HEK293 (cell line): Measurements from ENCODE around the gene LAMA2.

Source experiments
- CTCF ChIA-PET: fragments of 350-600 bp; formaldehyde crosslinking; extraction: SDS; loops from one replicate; lab custom pipeline; 2021; ENCODE audit warnings: antibody characterized with exemption; lab: Yijun Ruan, JAX
- POLR2A ChIA-PET: fragments of 300-600 bp; formaldehyde crosslinking; extraction: SDS; loops from one replicate; lab custom pipeline; 2020; ENCODE audit warnings: antibody characterized with exemption, inconsistent platforms; lab: Yijun Ruan, JAX
- H3K27ac ChIP-seq: fragments of 200-500 bp; sonication (Bioruptor generic); 2 replicates; pipeline ENCODE4 v1.5.1; 2014; ENCODE audit warnings: low read depth, low read length, control low read depth, inconsistent platforms; ENCODE audit errors: extremely low read depth
- H3K36me3 ChIP-seq, 2 experiments: fragments of 200-500 bp in 1 of 2; sonication (Bioruptor generic) in 1 of 2; 1 replicate in 1 of 2; 2 replicates in 1 of 2; pipeline ENCODE4 v1.5.1; 2014 to 2017; ENCODE audit warnings: inconsistent platforms in 2 of 2, low read length in 2 of 2; ENCODE audit not compliant: control insufficient read depth in 2 of 2, insufficient read depth in 1 of 2
- H3K4me1 ChIP-seq: fragments of 200-500 bp; sonication (Bioruptor generic); 2 replicates; pipeline ENCODE4 v1.5.1; 2014; ENCODE audit warnings: mild to moderate bottlenecking, low read length, inconsistent platforms; ENCODE audit not compliant: control insufficient read depth, insufficient read depth
- H3K4me3 ChIP-seq: 2 replicates; pipeline ENCODE4 v1.5.1; 2011; ENCODE audit warnings: low read depth, mild to moderate bottlenecking, control low read depth, low read length, moderate library complexity
- H3K9me3 ChIP-seq: fragments of 200-500 bp; sonication (Bioruptor generic); 2 replicates; pipeline ENCODE4 v1.5.1; 2014; ENCODE audit warnings: low read depth, low read length, inconsistent platforms; ENCODE audit not compliant: control insufficient read depth, insufficient read depth
- HOXC10 ChIP-seq: sonication (generic); formaldehyde crosslinking; IDR thresholded peaks from 2 replicates; pipeline ENCODE4 v1.8.1; 2023; ENCODE audit warnings: mild to moderate bottlenecking, missing genetic modification reagents
- HOXD13 ChIP-seq: sonication (generic); formaldehyde crosslinking; IDR thresholded peaks from 2 replicates; pipeline ENCODE4 v1.8.0; 2022; ENCODE audit warnings: missing genetic modification reagents, borderline replicate concordance
- KLF16 ChIP-seq: fragments of 450-650 bp; formaldehyde crosslinking; IDR thresholded peaks from 2 replicates; pipeline ENCODE4 v1.5.1; 2017; ENCODE audit warnings: missing biosample characterization, missing genetic modification characterization
- SP3 ChIP-seq: fragments of 450-650 bp; formaldehyde crosslinking; IDR thresholded peaks from 2 replicates; pipeline ENCODE4 v1.5.1; 2016; ENCODE audit warnings: missing biosample characterization, missing genetic modification characterization
- WT1 ChIP-seq: fragments of 450-650 bp; formaldehyde crosslinking; IDR thresholded peaks from 2 replicates; pipeline ENCODE4 v1.5.1; 2016; ENCODE audit warnings: missing biosample characterization, missing genetic modification characterization
- ZBTB8A ChIP-seq: fragments of 450-650 bp; formaldehyde crosslinking; IDR thresholded peaks from 2 replicates; pipeline ENCODE4 v1.5.1; 2016; ENCODE audit warnings: missing biosample characterization, missing genetic modification characterization
- ZFHX2 ChIP-seq: fragments of 450-650 bp; formaldehyde crosslinking; conservative IDR thresholded peaks from 2 replicates; pipeline ENCODE4 v1.5.1; 2016; ENCODE audit warnings: missing biosample characterization, missing genetic modification characterization
- ZNF121 ChIP-seq: fragments of 450-650 bp; formaldehyde crosslinking; IDR thresholded peaks from 2 replicates; pipeline ENCODE4 v1.5.1; 2016; ENCODE audit warnings: missing biosample characterization, missing genetic modification characterization
- ZNF133 ChIP-seq: fragments of 450-650 bp; formaldehyde crosslinking; IDR thresholded peaks from 2 replicates; pipeline ENCODE4 v1.5.1; 2016; ENCODE audit warnings: missing biosample characterization, missing genetic modification characterization
- ZNF146 ChIP-seq: fragments of 450-650 bp; formaldehyde crosslinking; IDR thresholded peaks from 2 replicates; pipeline ENCODE4 v1.5.1; 2016; ENCODE audit warnings: missing biosample characterization, missing genetic modification characterization
- ZNF211 ChIP-seq: fragments of 450-650 bp; formaldehyde crosslinking; IDR thresholded peaks from 2 replicates; pipeline ENCODE4 v1.5.1; 2016; ENCODE audit warnings: low read depth, missing biosample characterization, missing genetic modification characterization
- ZNF366 ChIP-seq: fragments of 450-650 bp; formaldehyde crosslinking; conservative IDR thresholded peaks from 2 replicates; pipeline ENCODE4 v1.5.1; 2016; ENCODE audit warnings: missing biosample characterization, missing genetic modification characterization
- ZNF391 ChIP-seq: fragments of 450-650 bp; formaldehyde crosslinking; IDR thresholded peaks from 2 replicates; pipeline ENCODE4 v1.5.1; 2016; ENCODE audit warnings: low read depth, missing biosample characterization, missing genetic modification characterization, borderline replicate concordance
- ZNF501 ChIP-seq: fragments of 450-650 bp; formaldehyde crosslinking; IDR thresholded peaks from 2 replicates; pipeline ENCODE4 v1.5.1; 2016; ENCODE audit warnings: missing biosample characterization, missing genetic modification characterization
- ZNF514 ChIP-seq: fragments of 450-650 bp; formaldehyde crosslinking; IDR thresholded peaks from 2 replicates; pipeline ENCODE4 v1.5.1; 2016; ENCODE audit warnings: missing biosample characterization, missing genetic modification characterization
- ZNF571 ChIP-seq: fragments of 450-650 bp; formaldehyde crosslinking; IDR thresholded peaks from 2 replicates; pipeline ENCODE4 v1.5.0; 2017; ENCODE audit warnings: missing biosample characterization, missing genetic modification characterization
- ZNF707 ChIP-seq: fragments of 450-650 bp; formaldehyde crosslinking; IDR thresholded peaks from 2 replicates; pipeline ENCODE4 v1.5.1; 2016; ENCODE audit warnings: missing biosample characterization, missing genetic modification characterization
- ZNF76 ChIP-seq: fragments of 450-650 bp; formaldehyde crosslinking; IDR thresholded peaks from 2 replicates; pipeline ENCODE4; 2016; ENCODE audit warnings: low read depth, missing biosample characterization, missing genetic modification characterization, borderline replicate concordance
- ZNF776 ChIP-seq: fragments of 450-650 bp; formaldehyde crosslinking; IDR thresholded peaks from 2 replicates; pipeline ENCODE4 v1.5.0; 2017; ENCODE audit warnings: missing biosample characterization, missing genetic modification characterization, borderline replicate concordance
- ZNF843 ChIP-seq: fragments of 450-650 bp; formaldehyde crosslinking; IDR thresholded peaks from 2 replicates; pipeline ENCODE4 v1.5.1; 2016; ENCODE audit warnings: missing biosample characterization, missing genetic modification characterization
- TF ChIP-seq, protein P1 (sequence below): fragments of 450-650 bp; formaldehyde crosslinking; IDR thresholded peaks from 2 replicates; pipeline ENCODE4 v1.5.1; 2016; ENCODE audit warnings: missing biosample characterization, missing genetic modification characterization
- TF ChIP-seq, protein P2 (sequence below): fragments of 450-650 bp; formaldehyde crosslinking; IDR thresholded peaks from 2 replicates; pipeline ENCODE4 v1.5.1; 2017; ENCODE audit warnings: missing biosample characterization, mild to moderate bottlenecking, missing genetic modification characterization, moderate library complexity
- TF ChIP-seq, protein P3 (sequence below): fragments of 450-650 bp; formaldehyde crosslinking; IDR thresholded peaks from 2 replicates; pipeline ENCODE4 v1.5.1; 2016; ENCODE audit warnings: missing biosample characterization, missing genetic modification characterization
- TF ChIP-seq, protein P4 (sequence below): fragments of 450-650 bp; formaldehyde crosslinking; IDR thresholded peaks from 2 replicates; pipeline ENCODE4 v1.5.1; 2016; ENCODE audit warnings: missing biosample characterization, missing genetic modification characterization
- TF ChIP-seq, protein P5 (sequence below): fragments of 450-650 bp; IDR thresholded peaks from 2 replicates; pipeline ENCODE4 v1.5.1; 2018; ENCODE audit warnings: missing biosample characterization, mild to moderate bottlenecking, missing genetic modification characterization
- TF ChIP-seq, protein P6 (sequence below): fragments of 450-650 bp; formaldehyde crosslinking; IDR thresholded peaks from 2 replicates; pipeline ENCODE4 v1.5.1; 2016; ENCODE audit warnings: missing biosample characterization, missing genetic modification characterization, borderline replicate concordance

LAMA2 gene

DNA sequence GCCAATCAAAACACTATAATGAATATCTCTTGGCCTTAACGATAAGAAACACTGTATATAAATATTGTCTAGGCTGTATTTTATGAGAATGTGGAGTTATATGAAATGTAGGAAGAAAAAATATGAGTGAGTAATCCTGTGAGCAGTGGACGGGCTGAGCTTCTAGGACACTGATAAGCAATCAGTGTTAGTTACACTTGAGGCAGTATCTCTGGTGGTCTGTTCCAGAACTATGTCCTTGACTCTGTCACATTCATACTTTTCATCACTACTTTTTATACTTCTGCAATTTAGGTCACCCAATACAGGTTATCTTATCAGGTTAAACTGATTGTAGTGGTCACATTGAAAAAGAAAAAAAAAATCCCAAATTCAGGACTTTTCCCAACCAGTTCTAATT is 360.4 kb downstream of the LAMA2 start (continued):
- TF ChIP-seq, protein P1, sequence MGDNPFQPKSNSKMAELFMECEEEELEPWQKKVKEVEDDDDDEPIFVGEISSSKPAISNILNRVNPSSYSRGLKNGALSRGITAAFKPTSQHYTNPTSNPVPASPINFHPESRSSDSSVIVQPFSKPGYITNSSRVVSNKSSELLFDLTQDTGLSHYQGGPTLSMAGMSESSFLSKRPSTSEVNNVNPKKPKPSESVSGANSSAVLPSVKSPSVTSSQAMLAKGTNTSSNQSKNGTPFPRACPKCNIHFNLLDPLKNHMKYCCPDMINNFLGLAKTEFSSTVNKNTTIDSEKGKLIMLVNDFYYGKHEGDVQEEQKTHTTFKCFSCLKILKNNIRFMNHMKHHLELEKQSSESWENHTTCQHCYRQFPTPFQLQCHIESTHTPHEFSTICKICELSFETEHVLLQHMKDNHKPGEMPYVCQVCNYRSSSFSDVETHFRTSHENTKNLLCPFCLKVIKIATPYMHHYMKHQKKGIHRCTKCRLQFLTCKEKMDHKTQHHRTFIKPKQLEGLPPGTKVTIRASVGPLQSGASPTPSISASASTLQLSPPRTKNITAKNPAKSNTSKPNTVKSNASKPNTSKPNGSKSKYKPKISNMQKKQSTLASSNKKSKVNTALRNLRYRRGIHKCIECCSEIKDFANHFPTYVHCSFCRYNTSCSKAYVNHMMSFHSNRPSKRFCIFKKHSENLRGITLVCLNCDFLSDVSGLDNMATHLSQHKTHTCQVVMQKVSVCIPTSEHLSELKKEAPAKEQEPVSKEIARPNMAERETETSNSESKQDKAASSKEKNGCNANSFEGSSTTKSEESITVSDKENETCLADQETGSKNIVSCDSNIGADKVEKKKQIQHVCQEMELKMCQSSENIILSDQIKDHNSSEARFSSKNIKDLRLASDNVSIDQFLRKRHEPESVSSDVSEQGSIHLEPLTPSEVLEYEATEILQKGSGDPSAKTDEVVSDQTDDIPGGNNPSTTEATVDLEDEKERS, result no peak
- TF ChIP-seq ZNF146 (no peak), ZNF843 (tag by site-specific recombination) (no peak), ZNF707 (tag by site-specific recombination) (no peak), ZFHX2 (tag by site-specific recombination) (no peak), ZNF514 (no peak), ZNF366 (tag by site-specific recombination) (no peak)
- TF ChIP-seq, protein P2, sequence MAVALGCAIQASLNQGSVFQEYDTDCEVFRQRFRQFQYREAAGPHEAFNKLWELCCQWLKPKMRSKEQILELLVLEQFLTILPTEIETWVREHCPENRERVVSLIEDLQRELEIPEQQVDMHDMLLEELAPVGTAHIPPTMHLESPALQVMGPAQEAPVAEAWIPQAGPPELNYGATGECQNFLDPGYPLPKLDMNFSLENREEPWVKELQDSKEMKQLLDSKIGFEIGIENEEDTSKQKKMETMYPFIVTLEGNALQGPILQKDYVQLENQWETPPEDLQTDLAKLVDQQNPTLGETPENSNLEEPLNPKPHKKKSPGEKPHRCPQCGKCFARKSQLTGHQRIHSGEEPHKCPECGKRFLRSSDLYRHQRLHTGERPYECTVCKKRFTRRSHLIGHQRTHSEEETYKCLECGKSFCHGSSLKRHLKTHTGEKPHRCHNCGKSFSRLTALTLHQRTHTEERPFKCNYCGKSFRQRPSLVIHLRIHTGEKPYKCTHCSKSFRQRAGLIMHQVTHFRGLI, result no peak
- TF ChIP-seq, protein P3, sequence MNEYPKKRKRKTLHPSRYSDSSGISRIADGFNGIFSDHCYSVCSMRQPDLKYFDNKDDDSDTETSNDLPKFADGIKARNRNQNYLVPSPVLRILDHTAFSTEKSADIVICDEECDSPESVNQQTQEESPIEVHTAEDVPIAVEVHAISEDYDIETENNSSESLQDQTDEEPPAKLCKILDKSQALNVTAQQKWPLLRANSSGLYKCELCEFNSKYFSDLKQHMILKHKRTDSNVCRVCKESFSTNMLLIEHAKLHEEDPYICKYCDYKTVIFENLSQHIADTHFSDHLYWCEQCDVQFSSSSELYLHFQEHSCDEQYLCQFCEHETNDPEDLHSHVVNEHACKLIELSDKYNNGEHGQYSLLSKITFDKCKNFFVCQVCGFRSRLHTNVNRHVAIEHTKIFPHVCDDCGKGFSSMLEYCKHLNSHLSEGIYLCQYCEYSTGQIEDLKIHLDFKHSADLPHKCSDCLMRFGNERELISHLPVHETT (tag by site-specific recombination), result no peak

DNA sequence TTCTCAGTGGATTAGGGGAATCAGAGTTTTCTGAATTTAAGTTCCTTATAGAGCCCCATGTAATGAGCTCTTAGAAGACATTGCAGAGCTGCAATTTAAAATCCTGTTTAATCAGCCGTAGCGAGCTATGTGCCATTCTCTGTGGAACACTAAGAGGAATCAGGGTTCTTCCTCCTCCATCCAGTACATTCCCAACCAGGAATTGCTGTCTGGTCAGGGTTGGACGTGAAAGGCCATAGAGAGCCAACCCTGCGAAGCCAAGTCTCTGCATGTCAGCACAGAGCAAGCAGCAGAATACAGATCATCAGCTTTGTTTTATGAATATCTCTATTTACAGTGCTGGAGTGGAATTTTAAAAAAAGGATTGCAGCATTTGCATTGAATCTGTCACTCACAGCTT is 366.0 kb downstream of the LAMA2 start:
- POLR2A ChIA-PET, result no interaction called here
- H3K4me1 ChIP-seq, result no peaks in the 10 kb centered on the region
- CTCF ChIA-PET, result interaction anchor here (0.7 to 5.1 kb wide), 3 partner anchors 12 to 441 kb away, joined by 4 to 29 read pairs (median 6); no protein-coding TSS in a partner anchor
- no peaks in the 10 kb centered on the region for H3K36me3 ChIP-seq
- H3K27ac ChIP-seq, result no peak overlapping the region
- TF ChIP-seq ZNF211 (tag by site-specific recombination) (no peak), ZNF121 (no peak), ZNF776 (tag by site-specific recombination) (no peak), SP3 (tag by site-specific recombination) (no peak), ZNF391 (tag by site-specific recombination) (no peak), WT1 (tag by site-specific recombination) (no peak), ZBTB8A (tag by site-specific recombination) (no peak), ZNF571 (no peak), ZNF501 (no peak), ZNF76 (no peak), KLF16 (tag by site-specific recombination) (no peak), HOXC10 (CRISPR knock-in tag) (no peak), ZNF133 (tag by site-specific recombination) (no peak), HOXD13 (CRISPR knock-in tag) (no peak)
- TF ChIP-seq, protein P4, sequence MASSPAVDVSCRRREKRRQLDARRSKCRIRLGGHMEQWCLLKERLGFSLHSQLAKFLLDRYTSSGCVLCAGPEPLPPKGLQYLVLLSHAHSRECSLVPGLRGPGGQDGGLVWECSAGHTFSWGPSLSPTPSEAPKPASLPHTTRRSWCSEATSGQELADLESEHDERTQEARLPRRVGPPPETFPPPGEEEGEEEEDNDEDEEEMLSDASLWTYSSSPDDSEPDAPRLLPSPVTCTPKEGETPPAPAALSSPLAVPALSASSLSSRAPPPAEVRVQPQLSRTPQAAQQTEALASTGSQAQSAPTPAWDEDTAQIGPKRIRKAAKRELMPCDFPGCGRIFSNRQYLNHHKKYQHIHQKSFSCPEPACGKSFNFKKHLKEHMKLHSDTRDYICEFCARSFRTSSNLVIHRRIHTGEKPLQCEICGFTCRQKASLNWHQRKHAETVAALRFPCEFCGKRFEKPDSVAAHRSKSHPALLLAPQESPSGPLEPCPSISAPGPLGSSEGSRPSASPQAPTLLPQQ (tag by site-specific recombination), result no peak
- TF ChIP-seq, protein P5, sequence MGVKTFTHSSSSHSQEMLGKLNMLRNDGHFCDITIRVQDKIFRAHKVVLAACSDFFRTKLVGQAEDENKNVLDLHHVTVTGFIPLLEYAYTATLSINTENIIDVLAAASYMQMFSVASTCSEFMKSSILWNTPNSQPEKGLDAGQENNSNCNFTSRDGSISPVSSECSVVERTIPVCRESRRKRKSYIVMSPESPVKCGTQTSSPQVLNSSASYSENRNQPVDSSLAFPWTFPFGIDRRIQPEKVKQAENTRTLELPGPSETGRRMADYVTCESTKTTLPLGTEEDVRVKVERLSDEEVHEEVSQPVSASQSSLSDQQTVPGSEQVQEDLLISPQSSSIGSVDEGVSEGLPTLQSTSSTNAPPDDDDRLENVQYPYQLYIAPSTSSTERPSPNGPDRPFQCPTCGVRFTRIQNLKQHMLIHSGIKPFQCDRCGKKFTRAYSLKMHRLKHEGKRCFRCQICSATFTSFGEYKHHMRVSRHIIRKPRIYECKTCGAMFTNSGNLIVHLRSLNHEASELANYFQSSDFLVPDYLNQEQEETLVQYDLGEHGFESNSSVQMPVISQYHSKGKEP (tag by site-specific recombination), result no peak
- TF ChIP-seq, protein P6, sequence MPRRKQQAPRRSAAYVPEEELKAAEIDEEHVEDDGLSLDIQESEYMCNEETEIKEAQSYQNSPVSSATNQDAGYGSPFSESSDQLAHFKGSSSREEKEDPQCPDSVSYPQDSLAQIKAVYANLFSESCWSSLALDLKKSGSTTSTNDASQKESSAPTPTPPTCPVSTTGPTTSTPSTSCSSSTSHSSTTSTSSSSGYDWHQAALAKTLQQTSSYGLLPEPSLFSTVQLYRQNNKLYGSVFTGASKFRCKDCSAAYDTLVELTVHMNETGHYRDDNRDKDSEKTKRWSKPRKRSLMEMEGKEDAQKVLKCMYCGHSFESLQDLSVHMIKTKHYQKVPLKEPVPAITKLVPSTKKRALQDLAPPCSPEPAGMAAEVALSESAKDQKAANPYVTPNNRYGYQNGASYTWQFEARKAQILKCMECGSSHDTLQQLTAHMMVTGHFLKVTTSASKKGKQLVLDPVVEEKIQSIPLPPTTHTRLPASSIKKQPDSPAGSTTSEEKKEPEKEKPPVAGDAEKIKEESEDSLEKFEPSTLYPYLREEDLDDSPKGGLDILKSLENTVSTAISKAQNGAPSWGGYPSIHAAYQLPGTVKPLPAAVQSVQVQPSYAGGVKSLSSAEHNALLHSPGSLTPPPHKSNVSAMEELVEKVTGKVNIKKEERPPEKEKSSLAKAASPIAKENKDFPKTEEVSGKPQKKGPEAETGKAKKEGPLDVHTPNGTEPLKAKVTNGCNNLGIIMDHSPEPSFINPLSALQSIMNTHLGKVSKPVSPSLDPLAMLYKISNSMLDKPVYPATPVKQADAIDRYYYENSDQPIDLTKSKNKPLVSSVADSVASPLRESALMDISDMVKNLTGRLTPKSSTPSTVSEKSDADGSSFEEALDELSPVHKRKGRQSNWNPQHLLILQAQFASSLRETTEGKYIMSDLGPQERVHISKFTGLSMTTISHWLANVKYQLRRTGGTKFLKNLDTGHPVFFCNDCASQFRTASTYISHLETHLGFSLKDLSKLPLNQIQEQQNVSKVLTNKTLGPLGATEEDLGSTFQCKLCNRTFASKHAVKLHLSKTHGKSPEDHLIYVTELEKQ (tag by site-specific recombination), result no peak
- H3K9me3 ChIP-seq, result no peaks in the 10 kb centered on the region
- no peak overlapping the region for H3K4me3 ChIP-seq
